ENCODE data around the gene ATP10A. TPM values are rescaled to one million over a fixed set of nuclear protein-coding genes. Genes with fewer than 3 reads are reported as not detected.

The ATP10A gene
- total RNA-seq, 1 donor: 15.8 TPM

DNA sequence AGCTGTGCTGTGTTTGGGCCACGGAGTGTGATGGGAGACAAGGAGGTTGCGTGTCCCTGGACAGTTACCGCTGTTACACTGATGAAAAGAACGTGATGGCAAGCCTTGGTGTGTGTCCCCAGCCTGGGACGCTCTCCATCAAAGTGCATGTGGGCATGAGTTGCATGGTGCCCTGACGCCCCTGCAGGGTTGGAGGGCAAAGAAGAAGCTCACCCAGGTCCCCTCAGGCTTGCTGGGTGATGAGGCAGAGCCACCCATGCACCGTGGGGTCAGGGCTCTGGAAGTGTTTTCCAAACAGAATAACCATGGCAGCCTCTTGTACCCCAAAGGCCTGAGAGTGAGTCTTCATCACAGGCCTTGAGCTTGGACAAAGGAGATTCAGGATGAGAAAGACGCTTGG lies 189.2 kb downstream of the ATP10A start:
- Histone ChIP-seq H3K4me3 (ENCODE audit: low read length) (no peak overlapping the region), H3K9me3 (ENCODE audit: low read depth, low read length) (no peaks in the 10 kb centered on the region), H3K27me3 (ENCODE audit: insufficient read depth, low read length) (peaks cover 20% of the 10 kb centered on the region), H3K4me1 (ENCODE audit: insufficient read depth, low read length) (no peaks in the 10 kb centered on the region)

DNA sequence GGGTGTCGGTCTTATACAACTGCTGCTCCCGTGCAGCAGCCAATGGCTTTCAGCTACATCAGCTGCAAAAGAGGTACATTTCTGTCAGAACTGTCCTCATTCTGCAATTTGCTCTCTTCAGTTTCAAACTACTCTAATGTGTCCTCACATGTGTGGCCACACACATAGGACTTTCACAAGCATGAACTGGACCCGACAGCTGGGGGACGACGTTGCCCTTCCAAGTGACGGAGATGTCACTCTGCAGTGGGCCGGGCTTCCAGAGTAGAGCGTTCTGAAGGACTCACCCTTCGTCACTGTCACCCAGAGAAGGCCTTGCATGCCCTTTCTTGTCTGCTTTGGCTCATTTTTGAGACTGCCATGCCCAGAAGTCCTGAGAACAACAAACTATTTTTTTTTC lies 189.8 kb downstream of the ATP10A start:
- Histone ChIP-seq H3K4me3 (ENCODE audit: low read length) (no peak overlapping the region), H3K4me1 (ENCODE audit: insufficient read depth, low read length) (no peaks in the 10 kb centered on the region), H3K9me3 (ENCODE audit: low read depth, low read length) (no peaks in the 10 kb centered on the region), H3K27me3 (ENCODE audit: insufficient read depth, low read length) (peaks cover 21% of the 10 kb centered on the region)

DNA sequence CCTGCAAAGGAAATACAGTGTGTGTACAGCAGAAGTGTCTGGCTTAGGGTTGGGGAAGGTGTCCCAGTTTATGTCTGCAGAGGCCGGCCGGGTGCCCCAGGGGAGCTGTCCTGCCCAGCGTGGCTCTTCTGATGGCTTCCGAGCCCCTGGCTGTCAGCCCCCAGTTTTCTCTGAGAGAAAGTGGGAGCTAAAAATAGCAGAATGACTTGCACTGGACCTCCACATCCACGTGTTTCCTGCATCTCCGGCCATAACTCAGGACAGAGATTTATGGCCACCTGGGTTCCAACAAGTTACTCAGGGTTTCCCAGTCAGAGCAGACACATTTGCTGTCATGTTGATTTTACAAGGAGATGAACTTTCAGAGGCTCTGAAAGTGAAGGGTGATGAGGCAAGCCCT lies 192.0 kb downstream of the ATP10A start:
- Histone ChIP-seq H3K4me1 (ENCODE audit: insufficient read depth, low read length) (no peaks in the 10 kb centered on the region), H3K27me3 (ENCODE audit: insufficient read depth, low read length) (peaks cover 21% of the 10 kb centered on the region), H3K9me3 (ENCODE audit: low read depth, low read length) (no peaks in the 10 kb centered on the region), H3K4me3 (ENCODE audit: low read length) (no peak overlapping the region)

DNA sequence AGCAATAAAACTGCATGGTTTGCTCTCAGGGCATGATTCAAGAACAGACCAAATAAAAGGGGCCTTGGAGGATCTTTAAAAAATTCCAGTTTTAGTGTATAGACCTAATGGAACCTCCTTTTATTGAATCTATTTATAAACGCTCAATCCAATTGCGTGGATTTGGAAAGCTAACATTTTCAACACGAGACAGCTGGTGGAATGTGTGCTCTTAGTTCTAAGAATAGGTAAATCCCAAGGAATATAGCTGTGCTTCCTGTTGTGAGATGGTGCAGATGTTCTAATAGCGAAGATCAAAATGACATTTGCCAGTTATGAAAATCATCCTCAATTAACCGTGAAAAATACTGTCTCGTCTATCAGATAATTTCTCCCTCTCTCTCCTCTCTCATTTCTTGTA lies 192.5 kb downstream of the ATP10A start:
- Histone ChIP-seq H3K9me3 (ENCODE audit: low read depth, low read length) (no peaks in the 10 kb centered on the region), H3K4me1 (ENCODE audit: insufficient read depth, low read length) (no peaks in the 10 kb centered on the region), H3K27me3 (ENCODE audit: insufficient read depth, low read length) (peaks cover 21% of the 10 kb centered on the region), H3K4me3 (ENCODE audit: low read length) (no peak overlapping the region)

DNA sequence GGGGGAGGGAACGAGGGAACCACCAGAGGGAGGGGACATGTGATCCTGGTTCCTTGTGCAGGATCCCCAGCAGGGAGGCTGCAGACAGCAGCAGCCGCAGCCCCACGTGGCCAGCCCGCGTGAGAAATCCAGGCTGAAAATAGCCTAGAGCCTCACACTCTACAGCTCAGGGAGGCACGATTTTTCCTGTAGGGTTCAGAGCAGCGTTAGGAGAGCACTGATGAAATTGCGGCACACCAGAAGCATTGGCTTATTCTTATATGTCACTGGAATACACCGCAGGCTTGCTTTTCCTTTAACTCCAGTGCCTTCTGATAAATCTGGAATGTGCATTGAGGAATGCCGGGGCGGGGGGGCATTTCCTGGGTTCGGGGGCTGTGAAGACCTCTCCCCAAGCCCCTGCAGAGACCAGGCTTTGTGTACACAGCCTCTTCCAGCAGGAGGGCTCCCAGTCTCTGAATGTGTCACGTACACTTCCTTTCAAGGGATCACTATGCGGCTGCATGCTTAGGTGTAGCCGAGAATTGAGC lies 193.0 kb downstream of the ATP10A start:
- H3K4me1 ChIP-seq (ENCODE audit: insufficient read depth, low read length): no peaks in the 10 kb centered on the region
- H3K9me3 ChIP-seq (ENCODE audit: low read depth, low read length): no peaks in the 10 kb centered on the region
- peaks cover 21% of the 10 kb centered on the region for H3K27me3 ChIP-seq (ENCODE audit: insufficient read depth, low read length)
- no peak overlapping the region for H3K4me3 ChIP-seq (ENCODE audit: low read length)

DNA sequence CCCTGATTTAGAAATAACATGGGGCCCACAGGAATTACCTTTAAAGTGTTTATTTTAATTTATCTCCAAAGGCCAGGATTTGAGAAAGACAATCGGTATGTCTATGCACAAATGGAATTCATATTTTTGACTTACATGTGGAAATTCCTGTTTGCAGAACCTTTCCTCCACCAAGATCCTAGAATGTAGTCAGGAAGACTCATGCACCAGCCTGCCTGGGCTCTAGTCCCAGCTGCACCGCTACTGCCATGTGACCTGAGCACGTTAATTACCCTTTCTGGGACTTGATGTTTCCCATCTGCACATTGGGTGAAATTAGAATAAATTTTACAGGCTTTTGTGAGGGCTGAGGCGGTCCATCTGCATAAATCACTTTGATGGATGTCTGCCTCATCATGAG lies 194.2 kb downstream of the ATP10A start:
- no peak overlapping the region for H3K4me3 ChIP-seq (ENCODE audit: low read length)
- no peaks in the 10 kb centered on the region for H3K4me1 ChIP-seq (ENCODE audit: insufficient read depth, low read length)
- H3K9me3 ChIP-seq (ENCODE audit: low read depth, low read length): no peaks in the 10 kb centered on the region

DNA sequence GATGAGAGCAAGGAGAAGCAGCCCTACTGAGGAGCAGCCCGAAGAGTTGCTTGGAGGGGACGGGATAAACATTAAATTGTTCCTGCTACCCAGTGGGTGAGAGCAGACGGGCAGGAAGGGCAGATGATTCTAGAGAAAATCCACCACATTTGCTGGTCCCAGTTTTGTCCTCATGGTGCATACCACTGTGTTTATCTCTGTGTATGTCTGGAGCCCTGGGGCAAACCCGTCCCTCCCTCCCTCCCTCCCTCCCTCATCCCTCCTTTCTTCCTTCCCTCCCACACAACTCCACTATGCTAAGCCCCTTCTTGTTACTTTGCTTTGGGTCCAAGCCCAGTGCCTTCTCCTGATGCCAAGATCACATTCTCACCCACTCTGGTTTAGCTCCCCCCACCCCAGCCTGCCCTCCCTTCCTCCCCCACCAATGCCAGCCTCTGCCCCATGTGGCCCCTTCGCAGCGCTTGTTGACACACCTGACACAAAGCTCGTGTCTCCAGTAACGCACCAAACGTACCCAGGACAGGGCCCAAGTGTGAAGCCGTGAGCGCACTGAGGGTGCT lies 194.8 kb downstream of the ATP10A start:
- Histone ChIP-seq H3K4me3 (ENCODE audit: low read length) (no peak overlapping the region), H3K4me1 (ENCODE audit: insufficient read depth, low read length) (no peaks in the 10 kb centered on the region), H3K9me3 (ENCODE audit: low read depth, low read length) (no peaks in the 10 kb centered on the region), H3K27me3 (ENCODE audit: insufficient read depth, low read length) (peaks cover 21% of the 10 kb centered on the region)

More for the DNA sequence above, 194.2 kb downstream of the ATP10A start:
- peaks cover 21% of the 10 kb centered on the region for H3K27me3 ChIP-seq (ENCODE audit: insufficient read depth, low read length)

DNA sequence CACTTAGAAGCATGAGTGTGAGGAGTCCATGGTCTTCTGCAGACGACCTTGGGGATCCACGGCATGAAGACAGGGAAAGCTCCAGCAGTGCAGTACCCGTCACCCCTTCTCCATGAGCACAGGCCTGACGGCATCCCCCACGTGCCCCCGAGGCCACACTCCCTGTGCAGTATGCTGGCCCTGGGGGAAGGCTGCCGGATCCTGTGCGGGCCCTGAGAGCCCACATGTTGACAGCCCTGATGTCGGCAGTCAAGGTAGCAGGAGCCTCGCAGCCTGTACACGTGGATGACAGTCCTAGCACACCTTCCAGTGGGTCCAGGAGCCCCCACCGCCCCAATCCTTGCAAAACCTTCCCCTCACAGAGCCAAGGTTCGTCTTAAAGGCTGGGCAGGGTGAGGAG lies 195.3 kb downstream of the ATP10A start:
- Histone ChIP-seq H3K4me1 (ENCODE audit: insufficient read depth, low read length) (no peaks in the 10 kb centered on the region), H3K4me3 (ENCODE audit: low read length) (no peak overlapping the region), H3K9me3 (ENCODE audit: low read depth, low read length) (no peaks in the 10 kb centered on the region), H3K27me3 (ENCODE audit: insufficient read depth, low read length) (peaks cover 21% of the 10 kb centered on the region)

DNA sequence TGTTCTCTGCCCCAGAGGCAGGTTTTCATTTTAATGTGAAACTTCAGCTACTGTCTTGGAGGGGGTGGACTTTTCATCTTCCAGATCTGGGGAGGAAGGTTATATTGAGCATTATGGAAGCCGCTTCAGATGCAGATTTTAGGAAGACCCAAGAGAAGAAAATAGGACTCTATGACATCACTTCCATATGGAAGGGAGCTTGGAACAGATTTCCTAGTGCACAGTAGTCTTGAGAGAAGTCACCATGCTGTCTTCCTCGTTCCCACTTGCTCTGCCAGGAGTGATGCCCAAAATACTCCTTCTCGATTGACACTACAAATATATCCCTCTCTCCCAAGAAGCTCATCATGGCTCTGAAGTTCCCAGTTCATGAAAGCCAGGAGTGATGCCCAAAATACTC lies 197.2 kb downstream of the ATP10A start:
- no peaks in the 10 kb centered on the region for H3K9me3 ChIP-seq (ENCODE audit: low read depth, low read length)

DNA sequence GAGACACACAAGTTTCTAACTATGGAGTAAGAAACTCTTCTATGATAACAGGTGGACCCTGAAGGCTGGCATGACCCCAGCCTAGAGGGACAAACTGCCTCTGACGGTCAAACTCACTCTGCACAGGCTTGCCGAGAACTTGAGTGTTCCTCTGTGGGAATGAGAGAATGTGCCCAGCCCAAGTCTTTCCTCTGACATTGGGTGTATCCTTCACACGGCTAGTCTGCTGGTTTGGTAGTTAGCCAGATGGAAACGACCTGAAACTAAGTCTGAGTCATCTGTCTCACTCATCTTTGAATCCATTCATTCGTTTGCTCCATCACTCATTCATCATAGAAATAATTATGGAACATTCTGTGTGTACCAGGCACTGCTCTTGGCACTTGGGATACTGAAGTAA lies 198.4 kb downstream of the ATP10A start:
- H3K27me3 ChIP-seq (ENCODE audit: insufficient read depth, low read length): peaks cover 8% of the 10 kb centered on the region
- no peak overlapping the region for H3K4me3 ChIP-seq (ENCODE audit: low read length)
- no peaks in the 10 kb centered on the region for H3K9me3 ChIP-seq (ENCODE audit: low read depth, low read length)
- no peaks in the 10 kb centered on the region for H3K4me1 ChIP-seq (ENCODE audit: insufficient read depth, low read length)

More for the DNA sequence above, 197.2 kb downstream of the ATP10A start:
- Histone ChIP-seq H3K27me3 (ENCODE audit: insufficient read depth, low read length) (peaks cover 15% of the 10 kb centered on the region), H3K4me3 (ENCODE audit: low read length) (no peak overlapping the region), H3K4me1 (ENCODE audit: insufficient read depth, low read length) (no peaks in the 10 kb centered on the region)

DNA sequence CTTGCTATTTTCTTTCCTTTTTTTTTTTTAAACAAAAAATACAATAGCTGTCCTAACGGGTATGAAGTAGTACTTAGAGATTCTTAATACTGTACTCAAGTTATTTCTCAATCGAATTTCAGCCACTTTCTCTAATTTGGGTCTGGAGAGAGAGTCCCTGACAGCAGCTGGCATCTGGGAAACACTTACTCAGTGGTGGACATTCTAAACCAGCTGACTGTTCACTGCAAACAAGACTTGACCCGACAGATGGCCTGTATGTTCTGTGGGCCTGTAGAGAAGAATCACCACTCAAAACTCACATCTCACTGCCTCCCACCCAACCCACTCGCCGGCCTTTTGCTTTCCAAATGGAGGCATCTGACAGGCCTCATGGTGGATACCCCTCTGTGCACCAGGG lies 199.6 kb downstream of the ATP10A start:
- Histone ChIP-seq H3K27me3 (ENCODE audit: insufficient read depth, low read length) (no peaks in the 10 kb centered on the region), H3K4me3 (ENCODE audit: low read length) (no peak overlapping the region), H3K4me1 (ENCODE audit: insufficient read depth, low read length) (no peaks in the 10 kb centered on the region), H3K9me3 (ENCODE audit: low read depth, low read length) (no peaks in the 10 kb centered on the region)

DNA sequence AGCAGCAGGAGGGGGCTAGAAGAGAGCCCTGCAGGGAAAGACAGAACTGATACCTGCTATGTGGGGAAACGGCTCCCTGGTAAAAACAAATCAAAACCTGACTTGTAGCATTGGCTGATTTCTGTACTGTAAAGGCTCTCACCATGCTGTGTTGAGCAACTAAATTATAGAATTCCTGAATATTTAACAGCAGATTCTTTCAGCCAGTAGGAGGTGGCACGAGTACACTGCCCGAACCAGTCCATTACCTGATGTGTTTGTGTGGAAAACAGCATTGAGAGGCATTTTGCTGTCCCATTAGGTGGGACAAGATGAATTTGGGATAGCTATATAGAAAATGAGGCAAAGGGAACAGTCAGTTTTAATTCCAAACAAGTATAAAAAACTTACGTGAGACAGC lies 201.2 kb downstream of the ATP10A start:
- Histone ChIP-seq H3K4me1 (ENCODE audit: insufficient read depth, low read length) (no peaks in the 10 kb centered on the region), H3K9me3 (ENCODE audit: low read depth, low read length) (no peaks in the 10 kb centered on the region), H3K4me3 (ENCODE audit: low read length) (no peak overlapping the region), H3K27me3 (ENCODE audit: insufficient read depth, low read length) (no peaks in the 10 kb centered on the region)

DNA sequence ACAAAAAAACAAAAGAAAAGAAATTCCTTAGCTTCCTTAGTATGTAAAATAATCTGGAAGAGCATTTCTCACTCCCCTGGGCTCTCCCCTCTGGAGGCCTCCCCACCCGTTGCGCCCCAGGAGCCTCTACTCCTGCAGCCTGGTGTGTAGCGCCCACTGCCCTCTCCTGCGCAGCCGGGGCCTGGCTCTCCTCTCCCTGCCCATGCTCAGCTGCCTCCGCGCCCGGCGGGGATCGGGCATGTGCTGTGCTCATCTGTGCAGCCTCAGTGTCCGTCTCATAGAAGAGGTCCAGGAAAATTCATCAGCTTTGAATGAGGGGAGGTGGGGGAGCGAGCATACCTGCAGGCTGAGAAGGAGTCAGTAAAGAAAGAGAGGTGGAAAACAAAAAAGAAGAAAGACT lies 203.9 kb downstream of the ATP10A start:
- H3K9me3 ChIP-seq (ENCODE audit: low read depth, low read length): no peaks in the 10 kb centered on the region
- H3K27me3 ChIP-seq (ENCODE audit: insufficient read depth, low read length): no peaks in the 10 kb centered on the region
- H3K4me1 ChIP-seq (ENCODE audit: insufficient read depth, low read length): no peaks in the 10 kb centered on the region
- no peak overlapping the region for H3K4me3 ChIP-seq (ENCODE audit: low read length)

DNA sequence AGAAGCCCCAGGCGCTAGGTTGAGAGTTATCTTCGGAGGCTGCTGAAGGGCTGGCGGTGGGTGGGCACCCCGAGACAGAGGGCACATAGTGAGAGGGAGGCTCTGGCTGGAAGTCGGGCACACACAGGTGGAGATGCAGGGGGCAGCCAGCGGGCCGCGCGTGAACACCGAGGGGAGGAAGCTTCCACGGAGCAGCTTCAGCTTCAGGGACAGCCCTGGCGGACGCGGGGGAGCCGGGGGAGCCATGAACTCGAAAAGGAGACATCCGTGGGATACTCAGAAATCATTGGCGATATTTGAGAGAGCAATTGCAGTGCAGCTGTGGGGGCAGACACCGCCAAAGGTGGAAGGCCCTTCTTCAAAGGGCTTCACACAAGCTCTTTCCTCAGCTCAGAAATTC lies 204.6 kb downstream of the ATP10A start:
- Histone ChIP-seq H3K27me3 (ENCODE audit: insufficient read depth, low read length) (no peaks in the 10 kb centered on the region), H3K4me3 (ENCODE audit: low read length) (no peak overlapping the region), H3K4me1 (ENCODE audit: insufficient read depth, low read length) (no peaks in the 10 kb centered on the region), H3K9me3 (ENCODE audit: low read depth, low read length) (no peaks in the 10 kb centered on the region)

DNA sequence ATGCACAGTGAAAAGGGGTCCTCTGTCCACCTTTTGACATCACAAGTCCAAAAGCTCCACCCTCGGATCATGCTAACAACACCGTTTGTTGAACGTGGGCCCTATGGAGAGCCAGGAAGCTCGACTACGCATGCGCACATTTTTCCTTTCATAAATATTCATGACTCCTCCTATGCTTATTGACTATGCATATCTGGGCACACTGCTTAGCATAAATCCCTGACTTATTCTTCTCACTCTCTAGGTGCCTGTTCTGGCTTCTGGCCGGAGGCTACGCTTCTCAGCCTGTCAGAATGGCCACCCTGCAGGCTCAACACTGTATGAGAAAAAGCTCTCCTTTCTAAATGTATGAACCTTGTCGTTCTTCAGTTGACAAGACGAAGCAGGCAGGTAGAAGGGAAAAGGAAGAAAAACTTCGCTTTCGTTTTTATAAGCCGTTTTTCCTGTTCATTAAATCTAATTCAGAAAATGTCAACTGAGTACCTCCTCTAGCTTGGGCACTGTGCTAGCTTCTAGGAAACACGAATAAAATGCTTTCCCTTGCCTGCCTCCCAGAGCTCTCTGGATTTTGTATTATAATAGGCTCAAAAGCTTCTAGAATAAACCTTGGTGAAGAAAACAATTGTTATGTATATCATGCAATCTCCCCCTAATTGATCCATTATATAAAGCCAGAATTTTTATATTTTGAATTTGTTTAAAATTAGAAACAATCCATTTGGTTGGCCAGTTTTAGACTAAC lies 207.7 kb downstream of the ATP10A start:
- Histone ChIP-seq H3K4me1 (ENCODE audit: insufficient read depth, low read length) (no peaks in the 10 kb centered on the region), H3K9me3 (ENCODE audit: low read depth, low read length) (no peaks in the 10 kb centered on the region), H3K4me3 (ENCODE audit: low read length) (no peak overlapping the region), H3K27me3 (ENCODE audit: insufficient read depth, low read length) (no peaks in the 10 kb centered on the region)

DNA sequence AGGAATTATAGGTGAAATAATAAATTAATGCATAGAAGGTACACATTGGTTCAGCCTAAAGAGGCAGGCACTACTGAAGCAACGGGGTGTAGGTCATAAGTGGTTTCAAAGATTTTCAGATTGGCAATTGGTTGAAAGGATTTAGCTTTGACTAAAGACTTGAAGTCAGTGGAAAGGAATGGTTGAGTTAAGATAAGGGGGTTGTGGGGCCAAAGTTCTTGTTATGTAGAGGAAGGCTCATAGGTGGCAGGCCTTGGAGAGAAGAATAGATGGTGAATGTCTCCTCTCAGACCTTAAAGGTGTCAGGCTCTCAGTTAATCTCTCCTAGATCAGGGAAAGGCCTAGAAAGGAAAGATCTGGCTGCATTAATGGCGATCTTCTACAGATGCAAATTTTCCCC lies 209.8 kb downstream of the ATP10A start:
- H3K4me1 ChIP-seq (ENCODE audit: insufficient read depth, low read length): no peaks in the 10 kb centered on the region
- no peak overlapping the region for H3K4me3 ChIP-seq (ENCODE audit: low read length)
- no peaks in the 10 kb centered on the region for H3K9me3 ChIP-seq (ENCODE audit: low read depth, low read length)
- no peaks in the 10 kb centered on the region for H3K27me3 ChIP-seq (ENCODE audit: insufficient read depth, low read length)
